Activated effector memory CD4-positive, alpha-beta T cell treated with Interleukin-2 at 50 U/mL for 16 hours (primary cell): ENCODE data around the gene DHCR7.

Experiments
- DNase-seq: peaks from one replicate; pipeline ENCODE4 v3.0.0-alpha.2; 2020

DHCR7 gene

DNA sequence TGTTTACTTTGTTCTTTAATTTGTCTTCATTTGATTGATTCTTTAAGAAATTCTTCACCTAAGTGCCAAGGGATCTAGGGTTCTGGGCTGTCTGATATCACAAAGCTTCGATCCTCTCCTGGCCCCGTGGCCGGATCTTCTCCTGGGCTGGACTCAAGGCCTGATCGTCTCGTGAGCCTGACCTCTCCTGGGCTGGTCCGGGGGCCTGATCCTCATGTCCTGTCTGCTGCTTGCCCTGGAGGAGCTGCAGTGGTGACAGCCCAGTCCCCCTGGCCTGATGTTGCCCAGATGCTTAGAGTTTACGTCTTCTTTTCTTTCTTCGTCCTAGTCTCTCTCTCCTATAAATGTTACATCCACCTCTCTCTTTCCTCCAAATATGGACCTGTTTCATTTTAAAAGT lies 8.1 kb upstream of the DHCR7 start:
- DNase-seq, result no peak

DNA sequence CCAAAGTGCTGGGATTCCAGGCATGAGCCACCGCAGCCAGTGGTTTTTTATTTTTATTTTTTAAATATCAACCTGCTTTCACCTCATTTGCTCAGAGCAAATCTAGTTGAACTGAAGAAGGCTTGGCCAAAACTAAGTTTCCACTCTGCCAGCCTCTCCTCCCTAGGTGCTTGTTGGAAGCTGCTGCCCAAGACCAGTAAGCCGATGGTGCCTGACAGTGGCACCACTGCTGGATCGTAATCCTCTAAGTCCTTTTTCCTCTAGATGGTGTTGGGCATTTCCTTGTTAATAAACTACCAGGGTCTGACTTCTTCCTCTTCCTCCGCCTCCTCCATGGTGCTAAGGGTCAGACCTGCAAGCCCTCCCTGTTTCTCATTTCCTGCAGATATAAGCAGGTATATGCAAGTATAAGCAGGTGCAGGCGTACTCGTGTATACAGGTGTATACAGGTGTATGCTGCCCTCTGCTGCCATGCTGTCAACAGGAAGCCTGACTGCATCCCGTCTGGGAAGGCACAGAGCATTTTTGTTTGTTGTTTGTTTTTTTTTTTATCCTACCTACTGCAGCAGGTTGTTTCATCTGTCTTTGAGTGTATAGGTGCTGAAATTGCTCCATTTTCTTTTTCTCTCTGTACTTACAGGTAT lies 6.4 kb upstream of the DHCR7 start:
- no peak for DNase-seq

DNA sequence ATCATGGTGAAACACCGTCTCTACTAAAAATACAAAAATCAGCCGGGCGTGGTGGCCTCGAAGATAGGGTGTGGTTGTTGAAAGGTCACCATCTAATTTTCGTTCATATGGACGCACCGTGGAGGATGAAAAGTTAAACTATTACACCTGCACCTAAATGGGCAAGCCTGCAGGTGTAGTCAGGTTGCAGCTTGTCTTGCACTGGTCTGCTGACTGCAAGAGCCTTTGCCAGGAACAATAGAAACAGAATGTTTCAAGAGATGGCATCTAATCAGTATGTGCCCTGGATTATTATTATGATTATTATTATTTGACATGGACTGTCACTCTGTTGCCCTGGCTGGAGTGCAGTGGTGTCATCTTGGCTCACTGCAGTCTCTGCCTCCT lies 5.7 kb upstream of the DHCR7 start:
- no peak for DNase-seq

DNA sequence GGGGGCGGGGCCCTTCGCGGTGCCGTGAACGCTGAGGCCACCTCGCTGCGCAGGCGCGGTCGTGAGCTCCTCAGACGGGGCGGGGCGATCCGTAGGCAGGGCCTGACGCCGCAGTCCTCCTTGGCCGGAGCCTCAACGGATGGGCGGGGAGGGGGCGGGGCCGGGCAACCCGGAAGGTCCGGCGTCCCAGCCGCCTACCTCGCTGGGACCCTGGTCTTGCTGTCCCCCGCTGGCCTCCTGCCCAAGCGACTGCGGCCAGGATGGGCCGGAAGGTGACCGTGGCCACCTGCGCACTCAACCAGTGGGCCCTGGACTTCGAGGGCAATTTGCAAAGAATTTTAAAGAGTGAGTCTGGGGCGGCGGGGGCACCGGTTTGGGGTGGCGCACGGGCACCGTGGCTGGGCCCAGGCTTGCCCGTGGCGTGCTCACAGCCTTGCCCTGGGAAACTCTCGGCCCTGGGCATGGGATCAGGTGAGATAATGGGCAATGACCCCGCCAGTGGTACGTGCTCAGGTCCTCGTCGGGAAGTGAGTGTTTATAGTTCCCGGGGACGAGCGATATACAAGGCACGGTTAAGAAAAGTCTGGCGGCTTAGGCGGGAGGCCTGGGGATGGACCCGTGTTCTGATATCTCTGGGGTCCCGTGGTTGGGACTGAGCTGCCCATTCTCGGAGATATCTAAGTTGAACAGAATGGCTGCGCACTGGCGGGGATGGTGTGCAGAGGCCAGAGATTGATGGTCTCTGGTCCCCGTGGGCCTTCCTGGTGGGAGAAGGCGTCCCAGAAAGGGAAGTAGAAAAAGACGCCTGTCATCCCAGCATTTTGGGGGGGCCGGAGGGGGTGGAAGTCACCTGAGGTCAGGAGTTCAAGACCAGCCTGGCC lies 5.1 kb upstream of the DHCR7 start, which contains the start of gene NADSYN1:
NADSYN1 (plus strand) TSS at position 167 of the 881 bp plus-strand sequence; CDS start at position 261, 94 bp downstream.
- peak; percentile 91 for DNase-seq

DNA sequence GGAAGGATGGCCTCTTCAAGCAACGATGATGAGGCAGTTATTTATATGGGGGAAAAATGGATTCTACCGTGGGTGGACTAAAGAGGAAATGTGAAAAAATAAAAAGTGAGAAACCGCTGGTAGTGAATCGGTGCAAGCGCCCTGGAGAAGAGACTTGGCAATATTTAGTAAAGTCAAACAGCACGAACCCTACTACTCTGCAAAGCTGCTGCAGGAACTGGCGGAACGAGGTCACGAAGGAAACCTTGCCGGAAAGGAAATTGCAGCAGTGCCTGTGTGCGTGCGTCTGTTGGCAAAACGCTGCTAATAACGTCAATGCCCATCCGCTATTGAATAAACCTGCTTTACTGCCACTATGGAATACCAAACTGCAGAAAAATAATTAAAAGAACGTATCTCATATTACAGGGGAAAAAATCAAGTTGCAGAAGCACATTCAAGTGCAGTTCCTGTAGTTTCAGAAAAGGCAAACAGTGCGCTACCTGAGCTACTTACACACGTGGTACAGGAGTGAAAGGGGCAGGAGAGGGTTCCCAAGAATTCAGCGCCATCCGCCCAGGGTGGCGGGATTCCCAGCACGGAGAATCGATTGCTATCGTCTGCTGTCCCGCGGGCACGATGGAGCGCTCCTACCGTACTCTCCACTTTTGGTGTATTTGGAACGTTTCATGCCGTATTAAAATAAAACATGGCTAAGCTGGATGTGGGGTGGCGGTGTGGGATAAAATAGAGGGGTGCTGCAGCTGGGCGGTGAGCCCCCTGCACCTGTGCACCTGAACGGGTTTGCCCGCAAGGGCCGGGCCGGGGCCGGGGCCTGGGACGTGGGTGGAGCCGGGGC lies 4.2 kb upstream of the DHCR7 start:
- DNase-seq, result peak; percentile 58

DNA sequence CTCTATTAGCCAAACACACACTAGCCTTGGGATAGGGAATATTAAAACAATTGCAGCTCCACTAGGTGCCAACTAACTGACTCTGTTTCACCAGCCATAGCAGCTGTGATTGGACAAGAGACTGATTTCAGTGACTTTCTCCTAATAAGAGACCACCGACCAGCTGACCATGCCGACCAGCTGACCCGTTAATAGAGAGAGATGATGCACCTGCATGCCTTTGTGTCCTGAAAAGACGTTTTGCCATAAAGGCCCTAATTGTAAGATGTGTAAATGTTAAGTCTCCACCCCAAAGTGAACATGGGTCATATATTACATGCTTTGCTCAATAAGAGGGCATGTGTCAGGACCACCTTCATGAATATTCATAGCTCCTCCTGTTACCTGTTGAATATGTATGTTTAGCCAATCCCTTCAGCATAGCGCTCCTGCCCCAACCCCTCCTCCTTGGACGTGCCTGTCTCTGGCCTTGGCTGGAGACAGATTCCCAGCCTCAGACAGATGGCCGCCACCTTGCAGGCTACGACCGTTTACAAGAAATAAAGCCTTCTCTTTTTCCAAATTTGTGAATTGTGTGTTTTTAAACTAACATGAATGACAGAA lies 3.5 kb upstream of the DHCR7 start:
- no peak for DNase-seq

DNA sequence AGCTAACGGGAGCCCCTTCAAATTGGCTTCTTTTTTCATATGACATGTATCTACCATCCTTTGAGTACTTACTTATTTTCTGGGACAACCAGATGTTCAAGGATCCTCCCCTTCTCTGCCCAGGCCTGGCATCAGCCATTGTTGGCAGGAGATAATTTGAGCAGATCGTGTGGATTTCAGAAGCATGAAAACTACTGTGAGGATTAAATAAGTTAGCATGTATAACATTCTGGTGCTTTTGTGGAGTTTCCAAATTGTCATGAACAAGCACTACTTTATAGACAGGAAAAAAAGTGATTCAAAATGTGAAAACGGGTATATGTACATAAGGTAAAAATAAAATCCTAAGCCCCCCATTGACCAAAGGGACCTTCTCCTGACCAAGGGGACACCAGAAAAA lies 2.7 kb upstream of the DHCR7 start:
- DNase-seq, result no peak

DNA sequence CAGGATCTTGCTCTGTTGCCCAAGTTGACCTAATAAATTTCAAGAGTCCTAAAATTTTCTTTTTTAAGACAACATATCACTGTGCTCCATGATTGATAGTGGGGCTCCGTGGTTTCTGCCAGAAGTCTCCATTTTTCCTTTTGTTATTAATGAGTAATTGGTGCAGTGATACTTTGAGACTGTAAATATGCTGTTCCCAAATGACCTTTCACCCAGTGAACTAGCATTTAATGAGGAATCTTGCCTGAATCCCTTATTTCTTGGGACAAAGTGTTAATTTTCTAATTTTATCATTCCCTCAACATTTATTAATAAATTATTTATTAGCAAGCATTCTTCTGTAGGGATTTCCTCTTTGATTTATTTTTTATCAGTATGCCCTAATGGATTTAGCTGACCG lies 2.3 kb upstream of the DHCR7 start:
- no peak for DNase-seq

DNA sequence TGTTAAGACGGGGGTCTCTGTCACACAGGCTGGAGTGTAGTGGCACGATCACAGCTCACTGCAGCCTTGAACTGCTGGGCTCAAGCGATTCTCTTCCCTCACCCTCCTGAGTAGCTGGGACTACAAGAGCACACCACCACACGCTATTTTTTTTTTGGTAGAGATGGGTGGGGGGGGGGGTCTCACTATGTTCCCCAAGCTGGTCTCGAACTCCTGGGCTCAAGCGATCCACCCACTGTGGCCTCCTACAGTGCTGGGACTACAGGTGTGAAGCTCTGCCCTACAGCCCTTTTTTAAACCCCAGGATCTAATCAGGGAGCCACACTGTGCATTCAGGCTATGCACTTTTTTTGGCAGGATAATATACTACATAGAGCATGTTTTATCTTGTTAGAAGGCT lies 1.4 kb upstream of the DHCR7 start:
- no peak for DNase-seq

DNA sequence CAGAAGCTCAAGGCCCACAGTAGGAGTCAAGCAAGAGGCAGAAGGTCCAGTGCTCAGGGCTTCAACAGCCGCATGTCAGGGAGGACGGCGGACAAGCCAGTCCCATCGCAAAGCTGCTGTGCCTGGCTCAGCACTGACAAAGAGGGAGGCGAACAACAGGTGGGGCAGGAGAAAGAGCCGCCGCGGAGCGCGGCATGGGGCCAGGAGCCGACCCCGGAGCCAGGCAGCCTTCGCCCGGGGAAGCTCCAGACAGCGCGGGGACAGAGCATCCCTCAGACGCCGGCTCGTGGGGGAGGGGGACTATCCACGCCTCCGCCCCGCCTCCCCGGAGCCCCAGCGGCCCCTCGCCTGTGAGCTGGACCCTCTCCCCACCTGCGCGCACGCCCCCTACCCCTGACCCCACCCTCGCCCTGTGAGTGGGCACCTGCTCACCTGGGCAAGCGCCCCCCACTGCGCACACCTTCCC lies 369 bp downstream of the DHCR7 start:
- no peak for DNase-seq

DNA sequence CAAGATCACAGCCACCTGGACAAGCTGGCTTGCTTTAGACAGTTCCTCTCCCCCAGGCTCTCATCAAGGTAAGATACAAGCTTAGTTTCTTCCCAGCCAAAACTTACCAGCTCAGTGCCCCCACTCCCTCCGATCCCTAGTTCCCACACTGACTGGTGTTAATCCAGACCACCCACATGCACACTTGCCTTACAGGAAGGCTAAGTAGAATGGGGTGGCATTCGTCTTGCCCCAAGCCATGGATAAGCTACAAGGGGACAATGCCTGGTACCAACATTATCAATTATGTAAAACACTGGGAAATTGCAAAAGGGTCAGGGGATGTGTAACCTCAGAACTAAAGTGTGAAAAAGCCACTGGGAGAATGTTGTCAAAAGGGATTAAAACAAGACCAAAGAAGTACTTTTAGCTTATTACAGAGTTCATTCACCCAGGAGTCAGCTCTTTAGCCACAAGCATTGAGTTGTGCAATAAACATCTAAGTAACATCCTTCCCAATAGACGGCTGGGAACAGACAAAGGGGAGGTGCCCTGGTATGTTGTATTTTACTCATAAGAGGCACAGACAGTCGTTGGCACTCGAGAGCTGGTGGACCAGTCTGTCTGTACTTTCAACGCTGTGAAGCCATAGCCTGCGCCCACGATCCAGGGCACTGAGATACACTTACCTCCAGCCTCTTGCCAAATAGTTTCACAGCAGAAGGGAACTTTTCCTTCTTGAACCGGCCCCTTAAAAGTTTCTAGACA lies 1.1 kb downstream of the DHCR7 start:
- DNase-seq, result no peak

DNA sequence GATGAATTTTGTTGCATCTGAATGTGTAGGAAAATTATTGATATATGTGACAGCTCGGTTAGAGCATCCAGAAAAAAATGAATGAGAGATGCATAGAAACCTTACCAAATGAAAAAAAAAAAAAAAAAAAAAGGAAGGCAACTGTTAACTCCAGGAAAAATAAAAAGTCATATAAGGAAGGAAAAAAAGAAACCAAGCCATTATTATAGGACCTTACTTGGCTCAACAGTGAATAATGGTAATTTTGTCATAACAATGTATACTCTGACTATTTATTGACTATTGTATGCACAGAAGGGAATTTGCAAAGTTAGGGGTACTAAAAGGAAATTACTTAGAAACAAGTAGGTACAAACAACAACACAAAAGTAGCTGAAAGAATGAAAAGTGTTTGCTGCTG lies 2.0 kb downstream of the DHCR7 start:
- DNase-seq, result no peak

DNA sequence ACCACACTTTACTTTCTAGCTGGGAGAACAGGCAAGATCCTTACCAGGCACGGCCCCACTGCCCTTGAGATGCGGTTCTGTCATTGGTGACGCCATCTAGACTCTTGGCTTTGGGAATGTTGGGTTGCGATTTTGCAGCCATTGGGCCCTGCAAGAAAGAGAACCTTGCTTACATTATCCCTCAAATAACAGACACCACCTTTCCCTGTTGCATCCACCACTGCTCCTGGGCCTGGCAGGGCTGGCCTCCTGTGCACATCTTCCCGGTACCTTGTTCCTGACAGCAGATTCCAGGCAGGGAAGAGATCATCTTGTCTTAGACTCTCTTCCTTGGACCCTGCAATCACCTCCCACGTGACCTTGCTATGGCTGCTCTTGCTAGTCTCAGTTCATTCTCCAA lies 3.4 kb downstream of the DHCR7 start:
- no peak for DNase-seq

DNA sequence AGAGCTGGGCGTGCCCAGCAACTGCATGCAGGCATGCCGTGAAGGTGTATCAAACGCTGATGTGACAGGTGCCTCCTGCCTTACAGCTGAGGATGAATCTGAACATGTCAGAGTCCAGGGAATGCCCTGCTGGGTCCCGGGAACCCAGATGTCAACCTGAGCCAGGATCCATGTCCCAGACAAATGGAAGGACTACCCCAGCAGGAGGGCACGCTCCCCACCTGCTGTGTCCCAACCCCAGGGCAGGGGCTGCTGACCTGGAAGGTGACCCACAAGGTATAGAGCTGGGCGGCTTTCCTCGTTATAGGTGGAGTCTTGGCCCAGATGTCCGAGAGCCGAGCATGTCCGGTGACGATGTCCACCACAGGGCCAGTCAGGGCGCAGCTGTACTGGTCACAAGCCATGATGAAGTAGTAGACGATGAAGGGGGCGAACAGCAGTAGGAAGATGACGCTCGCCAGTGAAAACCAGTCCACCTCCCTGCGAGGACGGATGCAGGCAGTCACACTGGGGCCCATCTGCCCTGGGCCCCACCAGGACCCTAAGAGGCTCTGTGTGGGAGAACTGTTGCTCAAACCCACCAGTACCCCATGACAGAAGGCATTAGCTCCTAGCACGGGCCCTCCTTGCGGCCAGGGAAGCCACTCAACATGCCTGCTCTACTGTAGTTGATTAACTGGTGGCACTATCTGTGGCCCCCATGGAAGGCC lies 4.3 kb downstream of the DHCR7 start:
- DNase-seq, result no peak

DNA sequence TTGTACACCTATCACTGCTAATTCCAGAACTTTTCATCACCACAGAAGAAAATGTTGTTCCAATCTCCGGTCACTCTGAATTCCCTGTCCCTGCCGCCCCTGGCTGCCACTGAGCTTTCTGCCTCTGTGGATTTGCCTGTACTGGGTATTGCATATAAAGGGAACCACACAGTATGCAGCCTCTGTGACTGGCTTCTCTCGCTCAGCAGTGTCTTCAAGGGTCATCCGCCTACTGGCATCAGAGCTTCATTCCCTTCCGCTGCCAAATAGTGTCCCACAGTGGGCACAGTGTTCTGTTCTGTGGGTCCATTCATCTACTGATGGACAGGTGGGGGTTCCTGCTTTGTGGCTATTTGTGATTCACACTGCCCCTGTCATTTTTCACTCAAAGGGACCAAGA lies 5.3 kb downstream of the DHCR7 start:
- no peak for DNase-seq

DNA sequence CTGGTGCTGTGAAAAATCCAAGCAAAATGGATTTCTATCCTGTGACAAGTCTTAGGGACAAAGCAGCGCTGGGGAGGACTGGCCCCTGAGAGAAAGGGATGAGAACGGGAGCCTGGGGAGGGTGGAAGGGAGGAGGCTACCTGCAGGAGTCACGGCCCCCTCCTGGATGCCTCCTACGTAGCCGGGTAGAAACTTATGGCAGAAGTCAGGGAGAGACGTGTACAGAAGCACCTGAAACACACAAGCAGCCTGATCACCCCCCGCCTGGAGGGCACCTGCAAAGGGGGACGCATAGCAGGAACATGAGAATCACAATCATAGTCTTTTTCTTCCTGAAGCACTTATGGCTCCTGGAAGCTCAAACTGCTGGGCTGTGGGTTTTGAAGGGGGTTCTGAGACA lies 6.1 kb downstream of the DHCR7 start:
- DNase-seq, result no peak

DNA sequence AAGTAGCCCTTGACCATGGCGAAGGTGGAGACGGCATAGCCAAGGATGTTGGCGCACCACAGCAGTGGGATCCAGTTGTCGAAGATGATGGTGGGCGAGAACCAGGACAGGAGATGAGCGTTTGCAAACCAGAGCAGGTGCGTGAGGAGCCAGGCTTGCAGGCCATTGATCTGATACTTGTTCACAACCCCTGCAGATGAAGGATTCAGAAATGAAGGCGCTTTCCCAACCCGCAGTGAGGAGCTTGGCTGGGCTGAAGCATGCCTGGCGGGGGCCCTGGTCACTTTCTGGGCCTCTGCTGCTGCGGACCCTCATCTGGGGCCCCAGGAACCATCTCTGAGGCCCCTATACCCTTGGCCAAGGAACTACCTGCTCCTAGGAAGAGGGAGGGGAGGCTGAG lies 6.9 kb downstream of the DHCR7 start:
- DNase-seq, result no peak

DNA sequence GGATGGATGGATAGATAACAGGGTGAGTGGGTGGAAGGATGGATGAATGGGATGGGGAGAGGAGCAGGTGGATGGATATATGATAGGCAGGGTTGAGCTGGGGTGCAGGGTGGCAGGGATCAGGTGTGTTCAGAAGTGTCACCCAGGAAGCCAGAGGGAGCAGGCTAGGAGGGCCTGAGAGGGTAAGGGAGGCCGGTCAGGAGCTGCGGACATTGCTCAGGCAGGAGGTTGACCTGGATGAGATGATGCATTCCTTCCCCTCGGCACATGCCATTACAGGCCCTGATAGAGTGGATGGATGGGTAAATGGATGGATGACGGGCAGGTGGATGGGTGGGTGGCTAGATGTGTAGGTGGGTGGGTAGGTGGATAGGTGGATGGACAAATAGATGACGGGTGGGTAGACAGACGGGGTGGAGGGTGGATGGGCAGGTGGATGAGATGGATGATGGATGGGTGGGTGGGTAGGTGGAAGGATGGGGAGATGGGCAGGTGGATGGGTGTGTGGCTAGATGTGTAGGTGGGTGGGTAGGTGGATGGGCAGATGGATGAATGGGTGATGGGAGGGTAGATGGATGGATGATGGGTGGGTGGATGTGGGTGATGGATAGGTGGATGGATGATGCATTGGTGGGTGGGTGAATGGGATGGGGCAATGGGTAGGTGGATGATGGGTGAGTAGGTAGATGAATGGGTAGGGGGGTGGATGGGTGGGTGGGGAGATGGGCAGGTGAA lies 8.0 kb downstream of the DHCR7 start:
- no peak for DNase-seq

DNA sequence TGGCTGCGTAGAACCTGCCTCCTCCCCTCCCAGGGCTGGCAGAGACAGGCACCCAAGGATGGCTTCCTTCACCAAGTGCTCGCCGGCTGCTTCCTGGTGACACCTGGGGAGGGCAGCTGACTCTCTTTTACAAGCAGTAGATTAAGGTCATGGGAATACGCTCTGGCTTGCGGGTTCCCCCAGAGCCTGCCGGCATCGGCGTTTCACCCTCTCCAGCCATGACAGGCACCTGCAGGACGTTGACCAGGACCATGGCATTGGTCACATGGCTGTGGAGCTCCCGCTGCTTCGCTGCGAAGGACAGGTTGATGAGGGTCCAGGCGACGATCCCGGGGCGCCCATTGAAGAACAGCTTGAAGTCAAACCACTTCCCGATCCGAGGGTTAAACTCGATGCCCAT lies 9.5 kb downstream of the DHCR7 start:
- no peak for DNase-seq

DNA sequence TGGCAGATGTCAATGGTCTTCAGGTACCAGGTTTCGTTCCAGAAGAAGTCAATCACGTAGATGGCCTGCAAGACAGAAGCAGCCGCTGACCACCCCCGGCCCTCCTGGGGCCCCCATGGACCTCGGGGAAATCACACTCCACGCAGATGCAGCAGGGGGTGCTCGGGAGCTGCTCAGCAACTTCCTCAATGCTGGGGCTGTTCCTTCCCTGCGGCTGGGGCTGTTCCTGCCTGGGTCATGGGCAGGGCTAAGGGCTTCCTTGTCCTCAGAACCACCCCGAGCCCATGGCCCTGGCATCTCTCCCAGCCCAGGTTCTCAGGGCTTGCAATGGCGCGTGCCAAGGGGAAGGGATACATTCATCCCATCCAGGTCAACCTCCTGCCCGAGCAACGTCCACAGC lies 10.3 kb downstream of the DHCR7 start:
- DNase-seq, result no peak

DNA sequence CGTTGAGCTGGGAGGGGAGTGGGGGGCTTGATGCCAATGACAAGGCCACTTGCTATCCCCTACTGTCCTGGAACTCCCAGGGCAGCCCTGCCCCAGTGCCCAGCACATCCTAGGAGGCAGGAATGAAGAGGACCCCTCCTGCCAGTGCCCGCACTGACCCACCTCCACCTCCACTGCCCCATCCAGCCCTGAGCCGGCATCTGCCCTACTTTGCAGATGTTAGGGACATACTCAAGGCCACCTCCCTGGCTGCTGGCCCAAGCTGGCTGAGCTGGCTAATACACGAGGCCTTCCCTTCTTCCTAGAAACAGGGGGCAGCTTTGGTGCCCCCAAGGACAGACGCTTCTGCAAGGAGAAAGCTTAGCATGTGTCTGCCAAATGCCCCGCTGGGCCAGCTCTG lies 10.8 kb downstream of the DHCR7 start:
- no peak for DNase-seq
